Left lung (tissue), 10 donors: ENCODE results near the gene FCHO1. TPM values are rescaled to one million over a fixed set of nuclear protein-coding genes. Genes with fewer than 3 reads are reported as not detected.
A peak's percentile ranks its signal among the peaks of the same experiment; 100 is the strongest.

Source experiments
- ATAC-seq: fragments of 200-7000 bp; cut with Tn5 transposase; one replicate; pipeline ENCODE4 v1.9.1; 2020; ENCODE audit warnings: moderate library complexity
- DNase-seq, 4 donors: peaks; one replicate each; pipeline ENCODE4 v3.0.0-alpha.2; 2013 to 2020
- H3K27ac ChIP-seq, 2 donors: fragments of 200-600 bp; sonication (generic) in 1 of 2; one replicate each; pipeline versions ENCODE4 v1.5.0 to v1.8.0; 2020 to 2021
- H3K27me3 ChIP-seq, 2 donors: fragments of 200-600 bp; sonication (generic) in 1 of 2; one replicate each; pipeline versions ENCODE4 v1.5.0 to v1.8.0; 2020 to 2021
- H3K36me3 ChIP-seq, 2 donors: fragments of 200-600 bp; sonication (generic) in 1 of 2; one replicate each; pipeline versions ENCODE4 v1.5.0 to v1.8.0; 2020 to 2021
- H3K4me1 ChIP-seq, 2 donors: fragments of 200-600 bp; one replicate each; pipeline ENCODE4 v1.8.0; 2021
- H3K4me3 ChIP-seq, 2 donors: fragments of 200-600 bp; sonication (generic) in 1 of 2; one replicate each; pipeline versions ENCODE4 v1.5.0 to v1.8.0; 2020 to 2021; ENCODE audit warnings: mild to moderate bottlenecking in 1 of 2
- H3K9me3 ChIP-seq, 2 donors: fragments of 200-600 bp; sonication (generic) in 1 of 2; one replicate each; pipeline versions ENCODE4 v1.5.0 to v1.8.0; 2020 to 2021
- CTCF ChIP-seq, 2 donors: fragments of 200-600 bp; sonication (generic) in 1 of 2; IDR thresholded peaks; one replicate each; pipeline versions ENCODE4 v1.5.0 to v1.8.0; 2021; ENCODE audit warnings: antibody characterized with exemption in 2 of 2
- intact Hi-C, 2 donors: fragments of 100-400 bp; cut with DNase I; formaldehyde crosslinking; loops; one replicate each; pipeline versions ENCODE4 v1.11.2 to v1.14.2; 2022
- polyA plus RNA-seq, 6 donors: library from polyadenylated mRNA; unstranded; fragments of 120-200 nt; gene quantifications; one replicate each; pipeline ENCODE4 v1.2.1, GENCODE V29; 2013; ENCODE audit not compliant: insufficient read length in 6 of 6
- total RNA-seq, 2 donors: library from RNA; stranded (reverse); fragmentation: NEBNext Ultra II Directional; extraction: Animal tissue kit (Norgen Biotek cat#: 25700); gene quantifications; one replicate each; pipeline ENCODE4 v1.2.1, GENCODE V29; 2021
- donor health status: DM: no; HTN: yes; CAD: no.
- donor health status: DM: no; HTN: no; CAD: no.

Gene FCHO1
- total and polyA plus RNA-seq, 8 donors, result 0.54 to 12.7 (median 1.3) TPM

GRCh38 chr19:17711851-17712250 lies 39.4 kb upstream of the FCHO1 start:
- ATAC-seq, result no peak
- H3K4me3 ChIP-seq, result no peak overlapping the region
- no peak for TF ChIP-seq CTCF (IDR thresholded peaks at IDR 0.05)
- H3K4me1 ChIP-seq, result peaks cover 0 to 4% of the 10 kb centered on the region in 2 donors
- no peaks in the 10 kb centered on the region for H3K36me3 ChIP-seq
- H3K27me3 ChIP-seq, result peaks cover 0 to 2% of the 10 kb centered on the region in 2 donors
- DNase-seq, result no peak
- H3K27ac ChIP-seq, result no peak overlapping the region
- intact Hi-C loops, result no loop called here
- no peaks in the 10 kb centered on the region for H3K9me3 ChIP-seq

GRCh38 chr19:17716309-17716929 lies 34.9 kb upstream of the FCHO1 start:
- Histone ChIP-seq H3K4me1 (peaks cover 27 to 42% of the 10 kb centered on the region in 2 donors), H3K27me3 (no peaks in the 10 kb centered on the region), H3K9me3 (no peaks in the 10 kb centered on the region), H3K27ac (peak overlapping the region in 1 of 2 donors; percentile 87), H3K4me3 (no peak overlapping the region), H3K36me3 (no peaks in the 10 kb centered on the region)
- no peak for DNase-seq
- TF ChIP-seq CTCF (IDR thresholded peaks at IDR 0.05), result no peak
- intact Hi-C loops, result no loop called here
- no peak for ATAC-seq

- Histone ChIP-seq H3K4me1 (peaks cover 31 to 62% of the 10 kb centered on the region in 2 donors), H3K27me3 (no peaks in the 10 kb centered on the region), H3K4me3 (peak overlapping the region in 1 of 2 donors; percentile 98), H3K27ac (peak overlapping the region in 1 of 2 donors; percentile 84), H3K9me3 (no peaks in the 10 kb centered on the region), H3K36me3 (peaks cover 0 to 15% of the 10 kb centered on the region in 2 donors)
- peak; percentile 28 for ATAC-seq
- intact Hi-C loops, result no loop called here
- TF ChIP-seq CTCF (IDR thresholded peaks at IDR 0.05), result no peak
- DNase-seq, result peak in 1 of 4 donors; percentile 37
These were observed 32.7 kb upstream of the FCHO1 start for GRCh38 chr19:17718550-17718946.

GRCh38 chr19:17718947-17719711 lies 32.1 kb upstream of the FCHO1 start, which contains the start of gene MAP1S:
Gene MAP1S, plus strand, starts transcription at chr19:17719480. Its CDS starts 23 bp downstream, at chr19:17719503.
- intact Hi-C loops, result no loop called here
- Histone ChIP-seq H3K4me3 (peak within 1 kb of the TSS; percentile 92 to 98), H3K9me3 (no peaks in the 10 kb centered on the region), H3K36me3 (peaks cover 0 to 21% of the 10 kb centered on the region in 2 donors), H3K27ac (peak within 1 kb of the TSS; percentile 65 to 84), H3K4me1 (peaks cover 31 to 67% of the 10 kb centered on the region in 2 donors), H3K27me3 (no peaks in the 10 kb centered on the region)
- DNase-seq, result peak; percentile 31 to 94 (median 62)
- ATAC-seq, result peak; percentile 70
- no peak for TF ChIP-seq CTCF (IDR thresholded peaks at IDR 0.05)
